Measurements from ENCODE around the gene CD48. TPM values are rescaled to one million over a fixed set of nuclear protein-coding genes. Genes with fewer than 3 reads are reported as not detected.

The CD48 gene
- total RNA-seq, 1 experiment from 2014 or later: not detected

DNA sequence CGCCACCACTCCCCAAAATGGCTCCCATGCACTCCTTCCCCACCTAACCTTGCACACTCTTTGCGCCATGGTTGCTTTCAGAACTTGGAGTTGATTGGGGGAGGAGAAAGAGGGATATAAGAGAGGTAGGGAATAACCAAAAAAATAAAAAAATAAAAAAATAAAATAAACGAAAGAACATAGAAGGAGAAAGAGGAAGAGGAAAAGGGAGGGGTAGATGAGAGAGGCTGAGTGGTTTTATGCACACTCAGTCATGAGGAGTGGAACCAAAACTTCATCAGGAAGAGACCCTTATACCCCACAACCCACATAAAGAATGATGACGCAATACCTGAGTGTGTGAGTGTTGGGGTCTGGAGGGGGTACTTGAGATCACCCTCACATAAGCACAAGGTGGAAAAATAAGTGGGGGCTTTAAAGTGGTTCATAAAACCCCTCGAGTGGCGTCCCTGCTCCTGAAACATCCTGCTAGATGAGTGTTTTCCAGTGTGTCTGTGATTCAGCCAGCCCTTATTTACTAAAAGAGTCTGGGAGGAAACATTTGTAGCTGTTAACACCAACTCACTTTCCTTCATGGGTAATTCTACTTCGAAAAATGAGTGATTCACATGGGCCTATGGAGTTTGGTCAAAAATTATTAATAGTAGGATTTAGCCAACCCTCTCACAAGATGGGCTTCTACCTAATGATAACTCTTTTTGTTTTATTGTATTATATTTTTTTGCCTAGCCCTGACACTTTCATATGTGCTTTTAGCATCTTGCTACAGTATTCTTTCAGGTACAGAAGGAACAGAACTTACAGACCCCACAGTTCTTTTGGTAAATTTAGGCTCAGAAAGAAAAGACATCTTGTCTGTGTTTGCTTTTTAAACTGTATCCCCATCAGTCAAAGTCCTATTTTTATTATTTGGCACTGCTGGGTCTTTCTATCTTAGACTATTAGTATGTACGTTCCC, 70.0 kb downstream of the CD48 start:
- TF ChIP-seq, protein P1, sequence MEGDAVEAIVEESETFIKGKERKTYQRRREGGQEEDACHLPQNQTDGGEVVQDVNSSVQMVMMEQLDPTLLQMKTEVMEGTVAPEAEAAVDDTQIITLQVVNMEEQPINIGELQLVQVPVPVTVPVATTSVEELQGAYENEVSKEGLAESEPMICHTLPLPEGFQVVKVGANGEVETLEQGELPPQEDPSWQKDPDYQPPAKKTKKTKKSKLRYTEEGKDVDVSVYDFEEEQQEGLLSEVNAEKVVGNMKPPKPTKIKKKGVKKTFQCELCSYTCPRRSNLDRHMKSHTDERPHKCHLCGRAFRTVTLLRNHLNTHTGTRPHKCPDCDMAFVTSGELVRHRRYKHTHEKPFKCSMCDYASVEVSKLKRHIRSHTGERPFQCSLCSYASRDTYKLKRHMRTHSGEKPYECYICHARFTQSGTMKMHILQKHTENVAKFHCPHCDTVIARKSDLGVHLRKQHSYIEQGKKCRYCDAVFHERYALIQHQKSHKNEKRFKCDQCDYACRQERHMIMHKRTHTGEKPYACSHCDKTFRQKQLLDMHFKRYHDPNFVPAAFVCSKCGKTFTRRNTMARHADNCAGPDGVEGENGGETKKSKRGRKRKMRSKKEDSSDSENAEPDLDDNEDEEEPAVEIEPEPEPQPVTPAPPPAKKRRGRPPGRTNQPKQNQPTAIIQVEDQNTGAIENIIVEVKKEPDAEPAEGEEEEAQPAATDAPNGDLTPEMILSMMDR (conservative IDR thresholded peaks at IDR 0.05; ENCODE audit: low read depth, low read length): no peak
- TF ChIP-seq EZH2 (IDR thresholded peaks at IDR 0.05; ENCODE audit: borderline replicate concordance, low read depth, low read length, poor library complexity, severe bottlenecking): no peak
- ChIA-PET POLR2A (ENCODE audit: low non-redundant PET) (interaction anchor here (0.5 kb wide), 1 partner anchor 26 kb away, joined by 4 read pairs; no protein-coding TSS in a partner anchor), CTCF (no interaction called here)
- Histone ChIP-seq H3K27ac (ENCODE audit: low read depth, low read length, poor library complexity, severe bottlenecking) (no peak overlapping the region), H3K36me3 (ENCODE audit: insufficient read depth, low read length, poor library complexity, severe bottlenecking) (no peaks in the 10 kb centered on the region), H3K4me3 (ENCODE audit: low read depth, low read length, poor library complexity, severe bottlenecking) (no peak overlapping the region), H3K27me3 (replicated peaks; ENCODE audit: insufficient read depth, low read depth, low read length, poor library complexity) (no peaks in the 10 kb centered on the region), H3K9me3 (ENCODE audit: low read depth, low read length, poor library complexity, severe bottlenecking) (no peaks in the 10 kb centered on the region), H3K4me1 (ENCODE audit: insufficient read depth, low read length, poor library complexity, severe bottlenecking) (peaks cover 12% of the 10 kb centered on the region)
- no peak for DNase-seq (ENCODE audit: low spot score)
- intact Hi-C loops (cut with micrococcal nuclease; ENCODE audit: unreplicated experiment): no loop called here
- BruUV-seq (replicated peaks): no TSS peak

DNA sequence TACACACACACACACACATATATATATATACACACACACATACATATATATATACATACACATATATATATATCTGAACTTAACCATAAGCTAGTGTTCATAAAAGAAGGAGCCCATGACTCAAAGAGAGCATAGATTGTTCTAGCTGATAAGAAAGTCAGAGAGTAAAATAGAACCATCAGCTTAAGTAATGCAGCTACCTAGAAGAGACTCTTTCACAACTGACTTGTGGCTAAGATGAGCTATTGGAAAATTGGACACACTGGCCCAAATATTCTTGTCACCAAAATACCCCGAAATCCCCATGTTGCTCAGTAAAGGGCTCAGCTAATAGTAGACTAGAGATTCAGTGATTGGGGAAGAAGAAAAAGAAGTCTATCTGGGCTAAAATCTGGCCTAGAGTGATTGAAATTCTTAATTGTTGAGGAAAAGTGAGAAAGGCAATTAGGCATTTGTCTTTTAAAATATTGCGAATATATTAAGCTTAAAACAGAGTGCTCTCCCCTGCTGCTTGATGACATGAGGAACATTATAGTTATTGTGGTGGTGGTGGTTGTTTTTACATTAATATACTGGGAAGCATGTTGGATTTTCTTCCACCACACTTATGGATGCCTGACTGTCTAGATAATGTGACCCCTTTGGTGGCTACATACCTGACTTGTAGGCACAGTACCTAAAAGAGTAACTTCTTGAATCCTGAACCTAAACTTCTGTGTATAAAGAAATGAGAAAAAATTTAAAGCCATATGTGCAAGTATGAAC, 71.1 kb downstream of the CD48 start:
- H3K9me3 ChIP-seq (ENCODE audit: low read depth, low read length, poor library complexity, severe bottlenecking): no peaks in the 10 kb centered on the region

DNA sequence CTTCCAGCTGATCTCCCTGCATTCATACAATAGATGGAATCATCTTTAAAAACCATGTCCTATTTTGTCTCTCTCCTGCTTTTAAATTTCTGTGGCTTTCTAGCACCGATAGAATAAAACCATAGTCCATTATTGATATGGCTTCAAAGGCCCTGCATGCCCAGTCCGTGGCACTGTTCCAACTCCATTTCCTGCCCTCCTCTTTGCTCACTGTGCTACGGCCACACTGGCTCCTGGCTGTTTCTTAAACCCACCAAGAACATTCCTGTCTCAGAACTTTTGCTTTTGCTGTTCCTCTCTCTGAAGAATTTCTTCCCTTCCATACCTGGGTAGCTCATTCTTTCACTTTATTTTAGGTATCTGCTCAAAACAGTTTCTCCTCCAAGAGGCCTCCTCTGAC, 72.0 kb downstream of the CD48 start:
- DNase-seq (ENCODE audit: low spot score): peak; percentile 15
- no peak overlapping the region for H3K4me3 ChIP-seq (ENCODE audit: low read depth, low read length, poor library complexity, severe bottlenecking)
- no peaks in the 10 kb centered on the region for H3K27me3 ChIP-seq (replicated peaks; ENCODE audit: insufficient read depth, low read depth, low read length, poor library complexity)
- TF ChIP-seq EZH2 (IDR thresholded peaks at IDR 0.05; ENCODE audit: borderline replicate concordance, low read depth, low read length, poor library complexity, severe bottlenecking): no peak
- TF ChIP-seq, protein P1 (conservative IDR thresholded peaks at IDR 0.05; ENCODE audit: low read depth, low read length): no peak
- ChIA-PET CTCF (no interaction called here), POLR2A (ENCODE audit: low non-redundant PET) (no interaction called here)
- no peaks in the 10 kb centered on the region for H3K9me3 ChIP-seq (ENCODE audit: low read depth, low read length, poor library complexity, severe bottlenecking)
- intact Hi-C loops (cut with micrococcal nuclease; ENCODE audit: unreplicated experiment): no loop called here
- no peak overlapping the region for H3K27ac ChIP-seq (ENCODE audit: low read depth, low read length, poor library complexity, severe bottlenecking)
- no TSS peak for BruUV-seq (replicated peaks)
- peaks cover 3% of the 10 kb centered on the region for H3K4me1 ChIP-seq (ENCODE audit: insufficient read depth, low read length, poor library complexity, severe bottlenecking)
- H3K36me3 ChIP-seq (ENCODE audit: insufficient read depth, low read length, poor library complexity, severe bottlenecking): no peaks in the 10 kb centered on the region

More for the DNA sequence above, 71.1 kb downstream of the CD48 start:
- ChIA-PET POLR2A (ENCODE audit: low non-redundant PET) (no interaction called here), CTCF (interaction anchor here (0.6 kb wide), 1 partner anchor 22 kb away, joined by 4 read pairs; no protein-coding TSS in a partner anchor)
- DNase-seq (ENCODE audit: low spot score): no peak
- peaks cover 3% of the 10 kb centered on the region for H3K4me1 ChIP-seq (ENCODE audit: insufficient read depth, low read length, poor library complexity, severe bottlenecking)
- no peak overlapping the region for H3K27ac ChIP-seq (ENCODE audit: low read depth, low read length, poor library complexity, severe bottlenecking)
- TF ChIP-seq, protein P1 (conservative IDR thresholded peaks at IDR 0.05; ENCODE audit: low read depth, low read length): no peak
- TF ChIP-seq EZH2 (IDR thresholded peaks at IDR 0.05; ENCODE audit: borderline replicate concordance, low read depth, low read length, poor library complexity, severe bottlenecking): no peak
- BruUV-seq (replicated peaks): no TSS peak
- H3K27me3 ChIP-seq (replicated peaks; ENCODE audit: insufficient read depth, low read depth, low read length, poor library complexity): no peaks in the 10 kb centered on the region
- intact Hi-C loops (cut with micrococcal nuclease; ENCODE audit: unreplicated experiment): no loop called here
- H3K36me3 ChIP-seq (ENCODE audit: insufficient read depth, low read length, poor library complexity, severe bottlenecking): no peaks in the 10 kb centered on the region
- no peak overlapping the region for H3K4me3 ChIP-seq (ENCODE audit: low read depth, low read length, poor library complexity, severe bottlenecking)
